OCI-LY1 (cell line): Measurements from ENCODE around the gene CIC.

Experiments
- EZH2 ChIP-seq: fragments of 200-600 bp; sonication (generic), shearing (Covaris generic); IDR thresholded peaks from 2 replicates; pipeline ENCODE4 v1.8.0; 2017; ENCODE audit warnings: borderline replicate concordance, mixed run types, mild to moderate bottlenecking, antibody characterized with exemption, low read length, moderate library complexity, mixed read lengths
- TF ChIP-seq, protein P1 (sequence below): fragments of 200-600 bp; sonication (generic), shearing (Covaris generic); IDR thresholded peaks from 2 replicates; pipeline ENCODE4 v1.5.1; 2017; ENCODE audit warnings: mild to moderate bottlenecking, antibody characterized with exemption, low read length, moderate library complexity, mixed read lengths

DNA sequence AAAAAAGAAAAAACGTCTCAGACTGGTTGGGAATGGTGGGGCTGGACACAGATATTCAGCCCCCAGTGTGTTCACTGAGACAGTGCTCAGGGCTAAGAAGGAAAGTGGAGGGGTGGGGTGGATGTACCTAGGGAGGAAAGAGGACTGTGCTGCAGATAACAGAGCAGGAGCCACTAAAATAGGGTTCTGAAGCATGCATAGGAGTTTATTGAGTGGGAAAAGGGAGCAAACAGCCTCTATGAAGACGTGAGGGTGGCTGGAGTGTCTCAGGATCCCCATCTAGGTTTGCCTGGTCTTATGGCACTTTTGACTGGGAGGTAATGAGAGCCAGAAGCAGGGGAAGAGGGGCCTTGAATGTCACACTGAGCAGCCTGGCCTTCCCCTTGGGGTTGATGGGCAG, 59.8 kb downstream of the CIC start:
- TF ChIP-seq, protein P1, sequence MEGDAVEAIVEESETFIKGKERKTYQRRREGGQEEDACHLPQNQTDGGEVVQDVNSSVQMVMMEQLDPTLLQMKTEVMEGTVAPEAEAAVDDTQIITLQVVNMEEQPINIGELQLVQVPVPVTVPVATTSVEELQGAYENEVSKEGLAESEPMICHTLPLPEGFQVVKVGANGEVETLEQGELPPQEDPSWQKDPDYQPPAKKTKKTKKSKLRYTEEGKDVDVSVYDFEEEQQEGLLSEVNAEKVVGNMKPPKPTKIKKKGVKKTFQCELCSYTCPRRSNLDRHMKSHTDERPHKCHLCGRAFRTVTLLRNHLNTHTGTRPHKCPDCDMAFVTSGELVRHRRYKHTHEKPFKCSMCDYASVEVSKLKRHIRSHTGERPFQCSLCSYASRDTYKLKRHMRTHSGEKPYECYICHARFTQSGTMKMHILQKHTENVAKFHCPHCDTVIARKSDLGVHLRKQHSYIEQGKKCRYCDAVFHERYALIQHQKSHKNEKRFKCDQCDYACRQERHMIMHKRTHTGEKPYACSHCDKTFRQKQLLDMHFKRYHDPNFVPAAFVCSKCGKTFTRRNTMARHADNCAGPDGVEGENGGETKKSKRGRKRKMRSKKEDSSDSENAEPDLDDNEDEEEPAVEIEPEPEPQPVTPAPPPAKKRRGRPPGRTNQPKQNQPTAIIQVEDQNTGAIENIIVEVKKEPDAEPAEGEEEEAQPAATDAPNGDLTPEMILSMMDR = no peak
- TF ChIP-seq EZH2 = no peak
